ENCODE results near the gene RTN4.

Gene RTN4

GRCh38 chr2:55063713-55064323 is 13.6 kb upstream of the RTN4 start:
- TF ChIP-seq CTCF (IDR thresholded peaks at IDR 0.05; ENCODE audit: borderline replicate concordance, insufficient read depth, low read depth, low read length) = no peak
- no peak overlapping the region for H3K4me3 ChIP-seq (ENCODE audit: low read depth, low read length)

- H3K4me3 ChIP-seq (ENCODE audit: low read depth, low read length) = no peak overlapping the region
- TF ChIP-seq CTCF (IDR thresholded peaks at IDR 0.05; ENCODE audit: borderline replicate concordance, insufficient read depth, low read depth, low read length) = no peak
Measured at GRCh38 chr2:55063226-55063625, 13.0 kb upstream of the RTN4 start.

GRCh38 chr2:55062754-55063153 is 12.5 kb upstream of the RTN4 start:
- no peak for TF ChIP-seq CTCF (IDR thresholded peaks at IDR 0.05; ENCODE audit: borderline replicate concordance, insufficient read depth, low read depth, low read length)
- H3K4me3 ChIP-seq (ENCODE audit: low read depth, low read length) = no peak overlapping the region

GRCh38 chr2:55061523-55062344 is 11.5 kb upstream of the RTN4 start:
- H3K4me3 ChIP-seq (ENCODE audit: low read depth, low read length) = no peak overlapping the region
- no peak for TF ChIP-seq CTCF (IDR thresholded peaks at IDR 0.05; ENCODE audit: borderline replicate concordance, insufficient read depth, low read depth, low read length)

GRCh38 chr2:55059793-55060192 is 9.5 kb upstream of the RTN4 start:
- no peak for TF ChIP-seq CTCF (IDR thresholded peaks at IDR 0.05; ENCODE audit: borderline replicate concordance, insufficient read depth, low read depth, low read length)
- no peak overlapping the region for H3K4me3 ChIP-seq (ENCODE audit: low read depth, low read length)

GRCh38 chr2:55057474-55057873 is 7.2 kb upstream of the RTN4 start:
- no peak overlapping the region for H3K4me3 ChIP-seq (ENCODE audit: low read depth, low read length)
- TF ChIP-seq CTCF (IDR thresholded peaks at IDR 0.05; ENCODE audit: borderline replicate concordance, insufficient read depth, low read depth, low read length) = no peak

GRCh38 chr2:55056024-55056521 is 5.8 kb upstream of the RTN4 start:
- TF ChIP-seq CTCF (IDR thresholded peaks at IDR 0.05; ENCODE audit: borderline replicate concordance, insufficient read depth, low read depth, low read length) = no peak
- no peak overlapping the region for H3K4me3 ChIP-seq (ENCODE audit: low read depth, low read length)

Data from GM12875 (cell line).